GM04503 (cell line): ENCODE data around the gene TMEM255B.

Source experiments
- DNase-seq: peaks from one replicate; pipeline ENCODE4 v3.0.0-alpha.2; 2012; ENCODE audit warnings: low read depth

The TMEM255B gene

GRCh38 chr13:113834496-113835200, 75.6 kb downstream of the TMEM255B start:
- DNase-seq: no peak

- peak; percentile 54 for DNase-seq
These were observed 76.6 kb downstream of the TMEM255B start for GRCh38 chr13:113835461-113836270.

- peak; percentile 78 for DNase-seq
These were observed 77.9 kb downstream of the TMEM255B start for GRCh38 chr13:113836768-113837559.

GRCh38 chr13:113837560-113838355, 78.7 kb downstream of the TMEM255B start:
- peak; percentile 92 for DNase-seq

GRCh38 chr13:113838711-113839201, 79.7 kb downstream of the TMEM255B start:
- no peak for DNase-seq

GRCh38 chr13:113839536-113840204, 80.6 kb downstream of the TMEM255B start:
- no peak for DNase-seq

- no peak for DNase-seq
These were observed 81.7 kb downstream of the TMEM255B start for GRCh38 chr13:113840541-113841352.

- no peak for DNase-seq
These were observed 82.3 kb downstream of the TMEM255B start for GRCh38 chr13:113841353-113841650.

GRCh38 chr13:113842336-113843062, 83.5 kb downstream of the TMEM255B start:
- no peak for DNase-seq

GRCh38 chr13:113843063-113843654, 84.1 kb downstream of the TMEM255B start:
- no peak for DNase-seq

- DNase-seq: no peak
These were observed 85.0 kb downstream of the TMEM255B start for GRCh38 chr13:113843864-113844556.

GRCh38 chr13:113845055-113845454, 86.0 kb downstream of the TMEM255B start:
- DNase-seq: no peak

- no peak for DNase-seq
These were observed 87.0 kb downstream of the TMEM255B start for GRCh38 chr13:113845723-113846635.

GRCh38 chr13:113846636-113847318, 87.8 kb downstream of the TMEM255B start:
- DNase-seq: no peak

GRCh38 chr13:113848020-113848419, 89.0 kb downstream of the TMEM255B start:
- DNase-seq: no peak

- DNase-seq: no peak
These were observed 89.6 kb downstream of the TMEM255B start for GRCh38 chr13:113848431-113849260.
